GM23338 (cell line): ENCODE results near the gene C1orf21. TPM values are rescaled to one million over a fixed set of nuclear protein-coding genes. Genes with fewer than 3 reads are reported as not detected.

Source experiments
- CREB1 ChIP-seq: fragments of 250-450 bp; sonication (Bioruptor Pico); IDR thresholded peaks from 2 replicates; pipeline ENCODE4 v1.5.0; 2020; ENCODE audit warnings: low read depth, mild to moderate bottlenecking, moderate library complexity
- CTCF ChIP-seq, 2 experiments: fragments of 200-600 bp in 1 of 2; sonication (generic) in 1 of 2; conservative IDR thresholded peaks; 2 replicates each; pipeline versions ENCODE4 v1.5.1 to v1.6.1; 2016 to 2017; ENCODE audit warnings: antibody characterized with exemption in 2 of 2, low read depth in 2 of 2, mild to moderate bottlenecking in 2 of 2, moderate library complexity in 1 of 2
- ETS1 ChIP-seq: IDR thresholded peaks from 2 replicates; pipeline ENCODE4 v1.6.1; 2016; ENCODE audit warnings: antibody characterized with exemption
- EZH2 ChIP-seq: fragments of 200-600 bp; sonication (generic); IDR thresholded peaks from one replicate; pipeline ENCODE4 v1.8.0; 2017; ENCODE audit warnings: antibody characterized with exemption, mild to moderate bottlenecking, low read depth; ENCODE audit not compliant: unreplicated experiment
- EZH2phosphoT487 ChIP-seq: fragments of 200-600 bp; sonication (generic); IDR thresholded peaks from one replicate; pipeline ENCODE4 v1.8.1; 2018; ENCODE audit warnings: antibody characterized with exemption; ENCODE audit not compliant: unreplicated experiment
- NANOG ChIP-seq: IDR thresholded peaks from 2 replicates; pipeline ENCODE4 v1.6.1; 2016; ENCODE audit warnings: antibody characterized with exemption, borderline replicate concordance
- POLR2AphosphoS5 ChIP-seq: IDR thresholded peaks from 2 replicates; pipeline ENCODE4 v1.6.1; 2016; ENCODE audit warnings: antibody characterized with exemption, low read depth
- STAT1 ChIP-seq: IDR thresholded peaks from one replicate; pipeline ENCODE4 v1.6.1; 2016; ENCODE audit warnings: antibody characterized with exemption; ENCODE audit not compliant: unreplicated experiment
- ZNF462 ChIP-seq: fragments of 250-450 bp; sonication (Bioruptor Pico); IDR thresholded peaks from 2 replicates; pipeline ENCODE4 v1.5.0; 2020; ENCODE audit warnings: mild to moderate bottlenecking, moderate library complexity
- polyA plus RNA-seq: library from polyadenylated mRNA; unstranded; fragments of >200 nt; fragmentation: Nextera tagmentation; extraction: Ambion mirVana; gene quantifications from 2 replicates; pipeline ENCODE4 v1.2.1, GENCODE V29; 2016
- total RNA-seq: library from RNA; depleted of rRNA; stranded (reverse); fragments of >200 nt; shearing (Covaris generic); gene quantifications from 2 replicates; pipeline ENCODE4 v1.2.3, GENCODE V29; 2014

Gene C1orf21
- total and polyA plus RNA-seq, 2 experiments from 2014 or later, result 28.0 to 40.4 TPM

DNA sequence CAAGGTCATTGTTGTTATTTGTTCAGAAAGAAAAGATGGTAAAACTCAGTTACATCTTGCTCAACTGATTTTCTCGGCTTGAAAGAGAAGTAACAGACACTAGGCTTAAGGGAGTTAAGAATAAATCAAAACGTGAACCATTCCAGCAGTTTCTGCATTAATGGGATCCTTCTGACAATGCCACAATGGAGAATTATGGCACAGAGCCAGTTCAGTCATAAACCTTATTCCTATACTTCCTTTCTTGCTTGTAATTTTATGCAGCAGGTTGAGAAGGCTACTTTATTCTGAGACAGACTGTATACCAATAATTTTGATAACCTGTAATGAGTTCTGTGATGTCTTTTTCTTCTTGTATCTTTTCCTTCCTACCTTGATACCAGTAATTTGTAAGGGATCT is 167.0 kb downstream of the C1orf21 start (continued):
- no peak for TF ChIP-seq ZNF462 (CRISPR knock-in tag)
- TF ChIP-seq ETS1, result no peak
- no peak for TF ChIP-seq NANOG
- TF ChIP-seq CREB1 (CRISPR knock-in tag), result no peak
- no peak for TF ChIP-seq CTCF (conservative IDR thresholded peaks at IDR 0.05; ENCODE audit: low read depth in 2 of 2)
- no peak for TF ChIP-seq POLR2AphosphoS5
- no peak for TF ChIP-seq EZH2phosphoT487
- no peak for TF ChIP-seq EZH2
- no peak for TF ChIP-seq STAT1
